ENCODE results near the gene SPRR5. TPM values are rescaled to one million over a fixed set of nuclear protein-coding genes. Genes with fewer than 3 reads are reported as not detected.

SPRR5 gene
- total and polyA plus RNA-seq, 4 donors = not detected

DNA sequence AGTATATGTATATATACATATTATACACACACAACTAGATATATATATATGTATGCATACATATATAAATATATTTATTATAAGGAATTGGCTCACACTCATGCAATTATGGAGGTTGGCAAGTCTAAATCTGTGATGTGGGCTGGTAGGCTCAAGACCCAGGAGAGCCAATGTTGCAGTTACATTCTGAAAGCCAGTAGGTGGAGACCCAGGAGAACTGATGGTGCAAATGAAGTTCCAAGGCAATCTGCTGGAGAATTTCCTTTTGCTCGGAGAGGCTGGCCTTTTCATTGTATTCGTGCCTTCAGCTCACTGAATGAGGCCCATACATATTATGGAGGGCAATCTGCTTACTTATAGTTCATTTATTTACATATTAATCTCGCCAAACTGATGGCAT lies 29.2 kb upstream of the SPRR5 start:
- Histone ChIP-seq H3K4me3 (ENCODE audit: low read depth in 1 of 3, low read length in 3 of 3) (no peak overlapping the region), H3K27me3 (ENCODE audit: control insufficient read depth in 4 of 4, insufficient read depth in 4 of 4, low read length in 3 of 4) (no peaks in the 10 kb centered on the region), H3K27ac (ENCODE audit: low read depth in 1 of 2, low read length in 2 of 2) (no peak overlapping the region), H3K9ac (ENCODE audit: low read depth in 1 of 2, low read length in 2 of 2) (no peak overlapping the region), H3K9me3 (ENCODE audit: control insufficient read depth in 4 of 4, low read length in 3 of 4) (no peaks in the 10 kb centered on the region), H3K36me3 (ENCODE audit: control insufficient read depth in 4 of 4, insufficient read depth in 3 of 4, low read depth in 1 of 4, low read length in 3 of 4) (no peaks in the 10 kb centered on the region), H3K4me1 (ENCODE audit: control insufficient read depth in 4 of 4, insufficient read depth in 4 of 4, low read length in 3 of 4) (no peaks in the 10 kb centered on the region)
- DNase-seq (ENCODE audit: low spot score) = no peak
- TF ChIP-seq RAD21 (IDR thresholded peaks at IDR 0.05) (peak; percentile 64 to 71), GABPA (IDR thresholded peaks at IDR 0.05 in 1 of 2, conservative IDR thresholded peaks at IDR 0.05 in 1 of 2) (no peak)
- TF ChIP-seq, protein P1, sequence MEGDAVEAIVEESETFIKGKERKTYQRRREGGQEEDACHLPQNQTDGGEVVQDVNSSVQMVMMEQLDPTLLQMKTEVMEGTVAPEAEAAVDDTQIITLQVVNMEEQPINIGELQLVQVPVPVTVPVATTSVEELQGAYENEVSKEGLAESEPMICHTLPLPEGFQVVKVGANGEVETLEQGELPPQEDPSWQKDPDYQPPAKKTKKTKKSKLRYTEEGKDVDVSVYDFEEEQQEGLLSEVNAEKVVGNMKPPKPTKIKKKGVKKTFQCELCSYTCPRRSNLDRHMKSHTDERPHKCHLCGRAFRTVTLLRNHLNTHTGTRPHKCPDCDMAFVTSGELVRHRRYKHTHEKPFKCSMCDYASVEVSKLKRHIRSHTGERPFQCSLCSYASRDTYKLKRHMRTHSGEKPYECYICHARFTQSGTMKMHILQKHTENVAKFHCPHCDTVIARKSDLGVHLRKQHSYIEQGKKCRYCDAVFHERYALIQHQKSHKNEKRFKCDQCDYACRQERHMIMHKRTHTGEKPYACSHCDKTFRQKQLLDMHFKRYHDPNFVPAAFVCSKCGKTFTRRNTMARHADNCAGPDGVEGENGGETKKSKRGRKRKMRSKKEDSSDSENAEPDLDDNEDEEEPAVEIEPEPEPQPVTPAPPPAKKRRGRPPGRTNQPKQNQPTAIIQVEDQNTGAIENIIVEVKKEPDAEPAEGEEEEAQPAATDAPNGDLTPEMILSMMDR (IDR thresholded peaks at IDR 0.05; ENCODE audit: low read depth, low read length, missing input control) = peak; percentile 30
- 18% methylated on average over 3 of the region's 3 CpGs for WGBS

DNA sequence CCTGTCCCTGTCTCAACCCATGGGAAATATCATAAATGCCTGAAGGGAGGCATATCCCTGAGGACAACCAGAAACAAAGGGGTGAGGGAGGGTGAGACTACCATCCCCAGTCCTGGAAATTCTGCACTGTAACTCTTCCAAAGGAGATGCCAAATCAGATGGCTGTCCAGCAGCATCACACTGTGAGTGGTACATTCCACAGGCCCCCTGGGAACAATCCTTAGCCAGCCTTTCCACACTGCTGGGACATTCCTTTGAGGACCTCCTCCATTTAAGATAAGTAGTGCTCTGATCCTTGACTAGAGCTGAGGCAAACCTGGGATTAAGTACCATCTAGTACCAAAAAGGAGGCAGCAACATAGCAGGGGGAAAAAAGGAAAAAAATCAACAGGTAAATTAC lies 27.9 kb upstream of the SPRR5 start:
- Histone ChIP-seq H3K4me1 (ENCODE audit: control insufficient read depth in 4 of 4, insufficient read depth in 4 of 4, low read length in 3 of 4) (no peaks in the 10 kb centered on the region), H3K36me3 (ENCODE audit: control insufficient read depth in 4 of 4, insufficient read depth in 3 of 4, low read depth in 1 of 4, low read length in 3 of 4) (no peaks in the 10 kb centered on the region), H3K9me3 (ENCODE audit: control insufficient read depth in 4 of 4, low read length in 3 of 4) (no peaks in the 10 kb centered on the region), H3K27me3 (ENCODE audit: control insufficient read depth in 4 of 4, insufficient read depth in 4 of 4, low read length in 3 of 4) (no peaks in the 10 kb centered on the region), H3K9ac (ENCODE audit: low read depth in 1 of 2, low read length in 2 of 2) (no peak overlapping the region), H3K4me3 (ENCODE audit: low read depth in 1 of 3, low read length in 3 of 3) (no peak overlapping the region), H3K27ac (ENCODE audit: low read depth in 1 of 2, low read length in 2 of 2) (no peak overlapping the region)
- no peak for DNase-seq (ENCODE audit: low spot score)
- TF ChIP-seq GABPA (IDR thresholded peaks at IDR 0.05 in 1 of 2, conservative IDR thresholded peaks at IDR 0.05 in 1 of 2) = no peak
- TF ChIP-seq FOXA1 (IDR thresholded peaks at IDR 0.05) = no peak
- TF ChIP-seq, protein P2, sequence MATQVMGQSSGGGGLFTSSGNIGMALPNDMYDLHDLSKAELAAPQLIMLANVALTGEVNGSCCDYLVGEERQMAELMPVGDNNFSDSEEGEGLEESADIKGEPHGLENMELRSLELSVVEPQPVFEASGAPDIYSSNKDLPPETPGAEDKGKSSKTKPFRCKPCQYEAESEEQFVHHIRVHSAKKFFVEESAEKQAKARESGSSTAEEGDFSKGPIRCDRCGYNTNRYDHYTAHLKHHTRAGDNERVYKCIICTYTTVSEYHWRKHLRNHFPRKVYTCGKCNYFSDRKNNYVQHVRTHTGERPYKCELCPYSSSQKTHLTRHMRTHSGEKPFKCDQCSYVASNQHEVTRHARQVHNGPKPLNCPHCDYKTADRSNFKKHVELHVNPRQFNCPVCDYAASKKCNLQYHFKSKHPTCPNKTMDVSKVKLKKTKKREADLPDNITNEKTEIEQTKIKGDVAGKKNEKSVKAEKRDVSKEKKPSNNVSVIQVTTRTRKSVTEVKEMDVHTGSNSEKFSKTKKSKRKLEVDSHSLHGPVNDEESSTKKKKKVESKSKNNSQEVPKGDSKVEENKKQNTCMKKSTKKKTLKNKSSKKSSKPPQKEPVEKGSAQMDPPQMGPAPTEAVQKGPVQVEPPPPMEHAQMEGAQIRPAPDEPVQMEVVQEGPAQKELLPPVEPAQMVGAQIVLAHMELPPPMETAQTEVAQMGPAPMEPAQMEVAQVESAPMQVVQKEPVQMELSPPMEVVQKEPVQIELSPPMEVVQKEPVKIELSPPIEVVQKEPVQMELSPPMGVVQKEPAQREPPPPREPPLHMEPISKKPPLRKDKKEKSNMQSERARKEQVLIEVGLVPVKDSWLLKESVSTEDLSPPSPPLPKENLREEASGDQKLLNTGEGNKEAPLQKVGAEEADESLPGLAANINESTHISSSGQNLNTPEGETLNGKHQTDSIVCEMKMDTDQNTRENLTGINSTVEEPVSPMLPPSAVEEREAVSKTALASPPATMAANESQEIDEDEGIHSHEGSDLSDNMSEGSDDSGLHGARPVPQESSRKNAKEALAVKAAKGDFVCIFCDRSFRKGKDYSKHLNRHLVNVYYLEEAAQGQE (IDR thresholded peaks at IDR 0.05) = no peak
- no peak for TF ChIP-seq JUND (IDR thresholded peaks at IDR 0.05)
- TF ChIP-seq SP1 (IDR thresholded peaks at IDR 0.05) = no peak
- TF ChIP-seq FOXA2 (IDR thresholded peaks at IDR 0.05) = no peak
- no peak for TF ChIP-seq HNF4G (IDR thresholded peaks at IDR 0.05)
- TF ChIP-seq, protein P3, sequence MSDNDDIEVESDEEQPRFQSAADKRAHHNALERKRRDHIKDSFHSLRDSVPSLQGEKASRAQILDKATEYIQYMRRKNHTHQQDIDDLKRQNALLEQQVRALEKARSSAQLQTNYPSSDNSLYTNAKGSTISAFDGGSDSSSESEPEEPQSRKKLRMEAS (IDR thresholded peaks at IDR 0.05) = no peak

DNA sequence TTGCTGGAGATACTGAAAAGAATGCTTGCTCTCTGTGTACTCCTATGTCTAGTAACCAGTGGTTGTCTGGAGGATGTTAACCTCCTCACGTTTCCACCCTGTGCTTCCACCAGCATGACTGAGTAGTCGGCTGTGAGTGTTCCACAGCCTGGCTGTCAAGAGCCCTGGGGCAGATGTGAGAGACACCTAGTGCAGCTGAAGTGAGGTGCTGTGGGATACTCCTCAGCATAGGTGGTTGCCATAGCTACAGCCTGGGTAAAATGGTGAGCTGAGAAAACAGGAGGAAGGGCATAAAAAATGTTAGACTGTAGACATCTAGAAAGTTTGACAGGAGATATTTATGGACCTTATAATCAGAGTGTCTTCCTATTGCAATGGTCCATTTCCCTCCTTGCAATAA lies 22.8 kb upstream of the SPRR5 start:
- Histone ChIP-seq H3K36me3 (ENCODE audit: control insufficient read depth in 4 of 4, insufficient read depth in 3 of 4, low read depth in 1 of 4, low read length in 3 of 4) (no peaks in the 10 kb centered on the region), H3K9ac (ENCODE audit: low read depth in 1 of 2, low read length in 2 of 2) (no peak overlapping the region), H3K4me1 (ENCODE audit: control insufficient read depth in 4 of 4, insufficient read depth in 4 of 4, low read length in 3 of 4) (peaks cover 0 to 6% (median 2%) of the 10 kb centered on the region in 4 donors), H3K27ac (ENCODE audit: low read depth in 1 of 2, low read length in 2 of 2) (no peak overlapping the region), H3K9me3 (ENCODE audit: control insufficient read depth in 4 of 4, low read length in 3 of 4) (no peaks in the 10 kb centered on the region), H3K27me3 (ENCODE audit: control insufficient read depth in 4 of 4, insufficient read depth in 4 of 4, low read length in 3 of 4) (no peaks in the 10 kb centered on the region), H3K4me3 (ENCODE audit: low read depth in 1 of 3, low read length in 3 of 3) (no peak overlapping the region)
- 45% methylated on average over 2 of the region's 2 CpGs for WGBS
- TF ChIP-seq TAF1 (conservative IDR thresholded peaks at IDR 0.05) = no peak
- DNase-seq (ENCODE audit: low spot score) = no peak

Data from liver (tissue), 9 donors.